Astrocyte of the cerebellum (primary cell): ENCODE results near the gene CSTB.

Source experiments
- DNase-seq: peaks from one replicate; pipeline ENCODE4 v3.0.0-alpha.2; 2011; ENCODE audit warnings: low read depth
- H3K4me3 ChIP-seq: 2 replicates; pipeline ENCODE4 v1.5.1; 2011; ENCODE audit warnings: mild to moderate bottlenecking, low read depth, low read length, moderate library complexity
- in situ Hi-C: cut with HindIII; loops from 2 replicates; pipeline ENCODE4 v1.10.0; 2017; ENCODE audit warnings: low sequenced_read_pairs
- TF ChIP-seq, protein P1 (sequence below): IDR thresholded peaks from 2 replicates; pipeline ENCODE4 v1.5.1; 2012; ENCODE audit warnings: low read length, low read depth, moderate library complexity, mild to moderate bottlenecking; ENCODE audit errors: missing control alignments

CSTB gene

DNA sequence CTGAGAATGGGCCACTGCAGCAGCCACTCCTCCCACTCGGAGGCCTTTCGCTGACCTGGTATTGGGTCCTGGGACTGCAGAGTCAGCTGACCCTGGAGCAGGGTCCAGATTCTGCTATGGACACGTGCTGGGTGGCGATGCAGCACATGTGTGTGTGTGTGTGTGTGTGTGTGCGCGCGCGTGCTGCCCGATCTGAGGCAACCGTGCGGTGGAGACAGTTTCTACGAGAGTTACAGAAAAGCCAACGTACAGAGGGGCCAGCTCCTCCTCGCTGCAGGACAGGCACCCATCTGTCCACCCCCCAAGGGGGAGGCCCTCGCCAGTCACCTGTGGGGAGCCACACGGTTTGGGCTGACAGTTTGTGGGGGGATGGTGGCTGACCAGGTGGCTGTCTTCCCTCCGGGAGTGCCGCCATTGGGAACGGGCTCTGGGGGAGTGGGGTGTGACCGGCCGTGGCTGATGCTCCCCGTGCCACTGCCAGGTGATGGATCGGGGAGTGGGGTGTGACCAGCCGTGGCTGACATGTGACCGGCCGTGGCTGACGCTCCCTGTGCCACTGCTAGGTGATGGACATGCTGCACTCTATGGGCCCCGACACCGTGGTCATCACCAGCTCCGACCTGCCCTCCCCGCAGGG is 24.0 kb downstream of the CSTB start:
- H3K4me3 ChIP-seq = no peak overlapping the region
- in situ Hi-C loops = loop anchor here (25.0 kb wide), 1 partner anchor 110 kb away; the partner anchor contains the start of gene AGPAT3
- TF ChIP-seq, protein P1, sequence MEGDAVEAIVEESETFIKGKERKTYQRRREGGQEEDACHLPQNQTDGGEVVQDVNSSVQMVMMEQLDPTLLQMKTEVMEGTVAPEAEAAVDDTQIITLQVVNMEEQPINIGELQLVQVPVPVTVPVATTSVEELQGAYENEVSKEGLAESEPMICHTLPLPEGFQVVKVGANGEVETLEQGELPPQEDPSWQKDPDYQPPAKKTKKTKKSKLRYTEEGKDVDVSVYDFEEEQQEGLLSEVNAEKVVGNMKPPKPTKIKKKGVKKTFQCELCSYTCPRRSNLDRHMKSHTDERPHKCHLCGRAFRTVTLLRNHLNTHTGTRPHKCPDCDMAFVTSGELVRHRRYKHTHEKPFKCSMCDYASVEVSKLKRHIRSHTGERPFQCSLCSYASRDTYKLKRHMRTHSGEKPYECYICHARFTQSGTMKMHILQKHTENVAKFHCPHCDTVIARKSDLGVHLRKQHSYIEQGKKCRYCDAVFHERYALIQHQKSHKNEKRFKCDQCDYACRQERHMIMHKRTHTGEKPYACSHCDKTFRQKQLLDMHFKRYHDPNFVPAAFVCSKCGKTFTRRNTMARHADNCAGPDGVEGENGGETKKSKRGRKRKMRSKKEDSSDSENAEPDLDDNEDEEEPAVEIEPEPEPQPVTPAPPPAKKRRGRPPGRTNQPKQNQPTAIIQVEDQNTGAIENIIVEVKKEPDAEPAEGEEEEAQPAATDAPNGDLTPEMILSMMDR = no peak
- DNase-seq = no peak

DNA sequence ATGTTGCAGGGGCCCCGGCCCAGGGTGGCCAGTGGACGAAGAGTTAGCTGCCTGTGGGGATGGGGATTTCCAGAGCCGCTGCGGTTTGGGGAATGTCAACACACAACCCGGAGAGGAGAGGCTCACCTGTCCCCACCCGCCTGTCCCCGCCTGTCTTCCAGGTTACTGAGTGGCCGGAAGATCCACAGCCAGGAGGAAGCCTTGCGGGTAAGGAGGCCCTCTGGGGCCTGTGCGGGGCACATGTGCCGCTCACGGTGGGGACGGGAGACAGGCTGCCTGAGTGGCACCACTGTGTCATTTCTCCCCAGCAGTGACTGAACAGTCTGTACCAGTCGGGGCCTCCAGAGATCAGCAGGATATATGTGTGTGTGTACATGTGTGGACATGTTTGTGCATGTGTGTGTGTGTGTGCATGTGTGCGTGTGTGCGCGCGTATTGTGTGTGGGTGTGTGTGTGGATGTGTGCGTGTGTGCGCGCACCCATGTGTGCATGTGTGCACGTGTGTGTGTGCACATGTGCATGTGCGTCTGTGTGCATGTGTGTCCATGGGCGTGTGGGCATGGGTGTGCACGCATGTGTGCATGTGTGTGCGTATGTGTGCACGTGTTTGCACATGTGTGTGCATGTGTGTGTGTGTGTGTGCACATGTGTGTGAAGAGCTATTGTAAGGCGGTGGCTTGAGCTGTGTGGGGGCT is 25.6 kb downstream of the CSTB start:
- TF ChIP-seq, protein P1 = no peak
- in situ Hi-C loops = loop anchor here (25.0 kb wide), 1 partner anchor 112 kb away; the partner anchor contains the start of gene AGPAT3
- no peak for DNase-seq
- no peak overlapping the region for H3K4me3 ChIP-seq

DNA sequence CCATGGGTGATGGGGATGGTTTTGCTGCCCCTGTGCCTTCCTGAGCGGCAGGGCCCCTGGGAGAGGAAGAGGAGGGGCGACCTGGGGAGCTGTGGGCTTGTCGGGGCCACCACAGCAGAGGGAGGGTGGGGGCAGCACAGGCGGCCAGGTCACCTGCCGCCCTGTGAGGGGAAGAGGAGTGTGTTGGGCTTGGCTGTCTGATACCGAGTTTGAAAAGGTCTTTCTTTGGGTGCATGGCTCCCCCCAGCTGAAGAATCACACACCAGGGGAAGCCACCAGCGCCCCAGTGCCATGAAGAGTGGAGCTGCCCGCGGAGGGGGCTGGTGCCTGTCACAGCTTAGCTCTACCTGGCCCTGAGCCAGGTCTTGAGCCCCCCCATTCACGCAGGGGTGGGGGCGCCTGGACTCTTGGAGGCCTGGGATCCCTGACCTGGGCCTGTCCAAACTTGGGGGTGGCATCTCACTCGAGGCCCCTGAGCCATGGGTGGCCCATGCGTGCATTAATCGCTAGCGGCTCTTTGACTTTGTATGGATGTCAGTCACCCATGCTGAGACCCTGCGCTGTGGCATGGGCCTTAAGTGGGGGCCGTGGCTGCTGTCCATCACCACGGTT is 26.4 kb downstream of the CSTB start:
- TF ChIP-seq, protein P1 = no peak
- H3K4me3 ChIP-seq = no peak overlapping the region
- DNase-seq = no peak
- in situ Hi-C loops = loop anchor here (25.0 kb wide), 1 partner anchor 113 kb away; the partner anchor contains the start of gene AGPAT3

DNA sequence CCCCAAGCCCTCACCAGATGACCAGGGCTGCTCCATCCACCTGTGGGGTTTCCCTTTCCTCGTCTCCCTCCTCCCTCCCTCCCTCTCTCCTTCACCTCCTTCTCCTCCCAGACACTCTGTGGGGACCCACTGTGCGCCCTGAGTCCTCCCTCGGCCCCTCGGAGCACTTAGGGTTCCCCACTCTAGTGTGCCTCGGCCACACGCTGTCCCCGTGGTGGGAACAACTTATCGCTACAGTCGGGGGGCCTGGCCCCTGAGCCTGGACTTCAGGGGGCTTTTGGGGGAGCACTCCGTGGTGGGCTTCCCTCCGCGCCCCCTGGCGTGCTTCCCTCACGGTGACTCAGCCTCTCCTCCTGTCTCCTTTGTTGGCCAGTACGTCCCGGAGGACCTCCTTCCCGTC is 27.5 kb downstream of the CSTB start:
- TF ChIP-seq, protein P1 = no peak
- H3K4me3 ChIP-seq = no peak overlapping the region
- in situ Hi-C loops = no loop called here
- DNase-seq = no peak

DNA sequence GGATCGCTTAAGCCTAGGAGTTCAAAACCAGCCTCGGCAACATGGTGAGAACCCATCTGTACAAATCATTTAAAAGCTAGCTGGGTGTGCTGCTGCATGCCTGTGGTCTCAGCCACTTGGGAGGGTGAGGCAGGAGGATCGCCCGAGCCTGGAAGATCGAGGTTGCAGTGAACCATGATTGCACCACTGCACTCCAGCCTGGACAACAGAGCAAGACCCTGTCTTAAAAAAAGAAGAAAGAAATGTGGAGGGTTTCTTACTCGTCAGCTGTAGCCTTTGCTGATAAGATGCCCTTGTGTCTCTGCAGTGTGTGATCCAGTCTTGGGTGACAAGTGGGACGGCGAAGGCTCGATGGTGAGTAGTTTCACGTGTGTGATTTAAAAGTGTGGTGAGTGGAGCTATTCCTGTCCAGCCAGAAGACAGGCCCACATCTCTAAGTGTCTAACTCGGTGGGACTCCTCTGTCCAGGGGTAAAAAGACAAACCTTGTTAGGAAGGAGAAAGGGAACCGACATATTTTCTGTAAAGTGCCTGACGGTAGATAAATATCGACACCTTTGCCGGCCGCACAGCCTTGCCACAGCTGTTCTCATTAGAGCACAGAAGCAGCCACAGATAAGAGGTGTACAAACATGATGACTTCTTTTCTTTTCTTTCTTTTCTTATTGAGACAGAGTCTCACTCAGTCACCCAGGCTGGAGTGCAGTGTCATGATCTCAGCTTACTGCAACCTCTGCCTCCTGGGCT is 30.2 kb downstream of the CSTB start:
- DNase-seq = no peak
- no peak overlapping the region for H3K4me3 ChIP-seq
- in situ Hi-C loops = no loop called here
- TF ChIP-seq, protein P1 = no peak

DNA sequence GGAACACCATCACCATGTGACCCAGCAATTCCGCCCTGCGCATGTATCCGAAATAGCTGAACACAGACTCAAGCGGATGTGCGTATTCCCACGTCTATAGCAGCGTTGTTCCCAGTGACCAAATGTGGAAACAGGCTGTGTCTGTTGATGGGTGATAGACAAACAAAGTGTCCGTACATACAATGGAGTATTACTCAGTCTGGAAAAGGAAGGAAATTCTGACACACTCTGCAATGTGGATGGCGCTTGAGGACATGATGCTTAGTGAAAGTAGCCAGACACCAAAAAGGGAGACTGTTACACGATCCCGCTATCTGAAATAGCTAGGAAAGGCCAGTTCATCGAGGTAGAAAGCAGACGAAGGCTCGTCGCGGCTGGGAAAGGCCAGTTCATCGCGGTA is 31.4 kb downstream of the CSTB start:
- no peak overlapping the region for H3K4me3 ChIP-seq
- in situ Hi-C loops = no loop called here
- no peak for DNase-seq
- TF ChIP-seq, protein P1 = no peak
